ENCODE data around the gene MCRS1.

Gene MCRS1

GRCh38 chr12:49555631-49556390 is 12.1 kb downstream of the MCRS1 start:
- DNase-seq, result no peak

- DNase-seq, result no peak
Measured at GRCh38 chr12:49554266-49554665, 13.7 kb downstream of the MCRS1 start.

GRCh38 chr12:49553512-49554088 is 14.3 kb downstream of the MCRS1 start:
- peak; percentile 29 for DNase-seq

GRCh38 chr12:49552899-49553298 is 15.0 kb downstream of the MCRS1 start:
- DNase-seq, result no peak

- no peak for DNase-seq
Measured at GRCh38 chr12:49552425-49552824, 15.5 kb downstream of the MCRS1 start.

GRCh38 chr12:49552014-49552413 is 15.9 kb downstream of the MCRS1 start:
- no peak for DNase-seq

- DNase-seq, result no peak
Measured at GRCh38 chr12:49550693-49551252, 17.2 kb downstream of the MCRS1 start.

- DNase-seq, result no peak
Measured at GRCh38 chr12:49549735-49550692, 17.9 kb downstream of the MCRS1 start.

GRCh38 chr12:49548822-49549648 is 18.9 kb downstream of the MCRS1 start:
- DNase-seq, result no peak

GRCh38 chr12:49548481-49548821 is 19.5 kb downstream of the MCRS1 start:
- DNase-seq, result no peak

GRCh38 chr12:49547090-49547690 is 20.8 kb downstream of the MCRS1 start:
- DNase-seq, result no peak

GRCh38 chr12:49546481-49546880 is 21.5 kb downstream of the MCRS1 start:
- no peak for DNase-seq

GRCh38 chr12:49545815-49546214 is 22.1 kb downstream of the MCRS1 start:
- DNase-seq, result no peak

GRCh38 chr12:49543914-49544815 is 23.8 kb downstream of the MCRS1 start:
- no peak for DNase-seq

- no peak for DNase-seq
Measured at GRCh38 chr12:49543221-49543913, 24.6 kb downstream of the MCRS1 start.

GRCh38 chr12:49542592-49543160 is 25.3 kb downstream of the MCRS1 start:
- DNase-seq, result no peak

GRCh38 chr12:49541911-49542505 is 25.9 kb downstream of the MCRS1 start:
- DNase-seq, result no peak

- no peak for DNase-seq
Measured at GRCh38 chr12:49541140-49541861, 26.6 kb downstream of the MCRS1 start.

Data from kidney glomerular epithelial cell (primary cell).